Endodermal cell (in vitro differentiated cells): ENCODE results near the gene PPP1R16B. TPM values are rescaled to one million over a fixed set of nuclear protein-coding genes. Genes with fewer than 3 reads are reported as not detected.

ENCODE experiments used
- DNase-seq: peaks from one replicate; pipeline ENCODE4 v3.0.0-alpha.2; 2017
- H3K27ac ChIP-seq: 2 replicates; pipeline ENCODE4 v1.5.1; 2013; ENCODE audit warnings: mild to moderate bottlenecking, low read depth, low read length, moderate library complexity
- H3K27me3 ChIP-seq: 2 replicates; pipeline ENCODE4 v1.6.1; 2013; ENCODE audit warnings: mild to moderate bottlenecking, low read length, moderate library complexity; ENCODE audit not compliant: insufficient read depth, control insufficient read depth, poor library complexity, severe bottlenecking
- H3K36me3 ChIP-seq: 2 replicates; pipeline ENCODE4 v1.7.0; 2013; ENCODE audit warnings: mild to moderate bottlenecking, low read length, moderate library complexity; ENCODE audit not compliant: control insufficient read depth, insufficient read depth
- H3K4me1 ChIP-seq: one replicate; pipeline ENCODE4 v1.7.0; 2013; ENCODE audit warnings: low read length; ENCODE audit not compliant: control insufficient read depth, insufficient read depth
- H3K4me3 ChIP-seq: 2 replicates; pipeline ENCODE4 v1.5.1; 2013; ENCODE audit warnings: mild to moderate bottlenecking, low read length, moderate library complexity
- H3K9ac ChIP-seq: 2 replicates; pipeline ENCODE4 v1.6.1; 2013; ENCODE audit warnings: mild to moderate bottlenecking, low read length, moderate library complexity; ENCODE audit not compliant: poor library complexity, severe bottlenecking; ENCODE audit errors: extremely low read depth
- H3K9me3 ChIP-seq: 2 replicates; pipeline ENCODE4 v1.6.1; 2013; ENCODE audit warnings: mild to moderate bottlenecking, low read length, moderate library complexity; ENCODE audit not compliant: control insufficient read depth
- H3K27ac Mint-ChIP-seq: 2 replicates; pipeline ENCODE4 v1.8.0; 2020; ENCODE audit warnings: mixed read lengths
- H3K27me3 Mint-ChIP-seq: 2 replicates; pipeline ENCODE4 v1.8.0; 2021; ENCODE audit warnings: mild to moderate bottlenecking, mixed read lengths; ENCODE audit not compliant: insufficient read depth
- H3K36me3 Mint-ChIP-seq: 2 replicates; pipeline ENCODE4 v1.8.0; 2020; ENCODE audit warnings: low read depth, mixed read lengths
- H3K4me1 Mint-ChIP-seq: 2 replicates; pipeline ENCODE4 v1.8.0; 2020; ENCODE audit warnings: mixed read lengths
- H3K4me3 Mint-ChIP-seq: 2 replicates; pipeline ENCODE4 v1.8.0; 2020; ENCODE audit warnings: mild to moderate bottlenecking, moderate library complexity, mixed read lengths
- H3K9me3 Mint-ChIP-seq: 2 replicates; pipeline ENCODE4 v1.8.0; 2020; ENCODE audit warnings: mild to moderate bottlenecking, mixed read lengths
- WGBS, 2 experiments: methylation state at CpG; one replicate each; pipeline versions ENCODE4 v1.1.5 to v1.1.7; 2013; ENCODE audit warnings: missing lambda C conversion rate in 2 of 2, mixed read lengths in 1 of 2; ENCODE audit not compliant: insufficient coverage in 1 of 2, insufficient read length in 1 of 2; 5-methylcytosine and 5-hydroxymethylcytosine counted together
- total RNA-seq, 2 donors: library from RNA; stranded (reverse); fragmentation: NEBNext Ultra II Directional in 1 of 2; extraction: Animal tissue kit (Norgen Biotek cat#: 25700) in 1 of 2; gene quantifications; 2 replicates in 1 of 2; 3 replicates in 1 of 2; pipeline ENCODE4 v1.2.1, GENCODE V29; 2021
- TF ChIP-seq, protein P1 (sequence below): fragments of 200-600 bp; sonication (generic); conservative IDR thresholded peaks from 2 replicates; pipeline ENCODE4 v1.5.0; 2021; ENCODE audit warnings: antibody characterized with exemption, mild to moderate bottlenecking

The PPP1R16B gene
- total RNA-seq, 2 donors from 2014 or later = 6.7 to 15.3 TPM

DNA sequence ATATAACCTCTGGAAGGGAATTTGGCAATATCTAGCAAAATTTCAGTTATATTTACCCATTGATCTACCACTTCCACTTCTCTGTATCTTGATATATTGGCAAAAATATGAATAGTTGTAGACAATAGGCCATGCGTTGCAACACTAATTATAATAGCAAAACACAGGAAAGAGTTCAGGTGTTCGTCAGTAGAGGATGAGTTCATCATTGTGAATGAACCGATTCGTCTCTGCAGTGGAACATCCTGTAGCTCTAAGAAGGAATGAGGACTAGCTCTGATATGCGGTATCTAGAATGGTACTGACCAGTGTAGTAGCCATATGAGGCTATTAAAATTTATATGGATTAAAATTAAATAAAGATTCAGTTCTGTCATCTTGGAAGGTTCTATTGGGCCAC is 129.0 kb downstream of the PPP1R16B start:
- H3K4me1 Mint-ChIP-seq = peaks cover 4% of the 10 kb centered on the region
- H3K9ac ChIP-seq = no peak overlapping the region
- no peak overlapping the region for H3K27ac Mint-ChIP-seq
- H3K27me3 ChIP-seq = no peaks in the 10 kb centered on the region
- H3K36me3 ChIP-seq = peaks cover 29% of the 10 kb centered on the region
- no peak overlapping the region for H3K27ac ChIP-seq
- no peaks in the 10 kb centered on the region for H3K4me1 ChIP-seq
- no peak overlapping the region for H3K4me3 ChIP-seq
- H3K9me3 ChIP-seq = no peaks in the 10 kb centered on the region
- H3K4me3 Mint-ChIP-seq = no peak overlapping the region
- TF ChIP-seq, protein P1, sequence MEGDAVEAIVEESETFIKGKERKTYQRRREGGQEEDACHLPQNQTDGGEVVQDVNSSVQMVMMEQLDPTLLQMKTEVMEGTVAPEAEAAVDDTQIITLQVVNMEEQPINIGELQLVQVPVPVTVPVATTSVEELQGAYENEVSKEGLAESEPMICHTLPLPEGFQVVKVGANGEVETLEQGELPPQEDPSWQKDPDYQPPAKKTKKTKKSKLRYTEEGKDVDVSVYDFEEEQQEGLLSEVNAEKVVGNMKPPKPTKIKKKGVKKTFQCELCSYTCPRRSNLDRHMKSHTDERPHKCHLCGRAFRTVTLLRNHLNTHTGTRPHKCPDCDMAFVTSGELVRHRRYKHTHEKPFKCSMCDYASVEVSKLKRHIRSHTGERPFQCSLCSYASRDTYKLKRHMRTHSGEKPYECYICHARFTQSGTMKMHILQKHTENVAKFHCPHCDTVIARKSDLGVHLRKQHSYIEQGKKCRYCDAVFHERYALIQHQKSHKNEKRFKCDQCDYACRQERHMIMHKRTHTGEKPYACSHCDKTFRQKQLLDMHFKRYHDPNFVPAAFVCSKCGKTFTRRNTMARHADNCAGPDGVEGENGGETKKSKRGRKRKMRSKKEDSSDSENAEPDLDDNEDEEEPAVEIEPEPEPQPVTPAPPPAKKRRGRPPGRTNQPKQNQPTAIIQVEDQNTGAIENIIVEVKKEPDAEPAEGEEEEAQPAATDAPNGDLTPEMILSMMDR = no peak
- peaks cover 15% of the 10 kb centered on the region for H3K36me3 Mint-ChIP-seq
- no peaks in the 10 kb centered on the region for H3K27me3 Mint-ChIP-seq
- no peak for DNase-seq
- H3K9me3 Mint-ChIP-seq = no peaks in the 10 kb centered on the region
- 97 to 100% methylated on average over 4 to 5 of the region's 5 CpGs for WGBS, 2 experiments

DNA sequence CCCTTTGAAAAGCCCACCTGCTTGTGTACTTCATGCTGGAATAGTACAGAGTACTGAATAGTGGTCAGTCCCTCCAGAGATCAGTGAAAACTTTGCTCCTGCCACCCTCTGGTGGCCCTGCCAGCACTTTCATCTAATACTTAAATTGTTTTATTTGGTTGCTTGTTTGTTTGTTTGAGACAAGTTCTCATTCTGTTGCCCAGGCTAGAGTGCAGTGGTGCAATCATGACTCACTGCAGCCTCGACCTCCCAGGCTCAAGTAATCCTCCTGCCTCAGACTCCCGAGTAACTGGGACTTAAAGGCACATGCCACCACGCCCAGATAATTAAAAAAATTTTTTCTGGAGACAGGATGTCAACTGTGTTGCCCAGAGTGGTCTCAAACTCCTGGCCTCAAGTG is 129.8 kb downstream of the PPP1R16B start:
- no peak overlapping the region for H3K27ac Mint-ChIP-seq
- H3K9ac ChIP-seq = no peak overlapping the region
- H3K27me3 ChIP-seq = no peaks in the 10 kb centered on the region
- H3K27ac ChIP-seq = no peak overlapping the region
- H3K9me3 ChIP-seq = no peaks in the 10 kb centered on the region
- DNase-seq = no peak
- peaks cover 36% of the 10 kb centered on the region for H3K36me3 ChIP-seq
- WGBS, 2 experiments = 91 to 100% methylated on average over 3 of the region's 3 CpGs
- H3K27me3 Mint-ChIP-seq = no peaks in the 10 kb centered on the region
- TF ChIP-seq, protein P1 = peak; percentile 48
- no peaks in the 10 kb centered on the region for H3K4me1 ChIP-seq
- H3K4me3 ChIP-seq = no peak overlapping the region
- H3K4me3 Mint-ChIP-seq = no peak overlapping the region
- no peaks in the 10 kb centered on the region for H3K9me3 Mint-ChIP-seq
- peaks cover 19% of the 10 kb centered on the region for H3K36me3 Mint-ChIP-seq
- peaks cover 7% of the 10 kb centered on the region for H3K4me1 Mint-ChIP-seq

DNA sequence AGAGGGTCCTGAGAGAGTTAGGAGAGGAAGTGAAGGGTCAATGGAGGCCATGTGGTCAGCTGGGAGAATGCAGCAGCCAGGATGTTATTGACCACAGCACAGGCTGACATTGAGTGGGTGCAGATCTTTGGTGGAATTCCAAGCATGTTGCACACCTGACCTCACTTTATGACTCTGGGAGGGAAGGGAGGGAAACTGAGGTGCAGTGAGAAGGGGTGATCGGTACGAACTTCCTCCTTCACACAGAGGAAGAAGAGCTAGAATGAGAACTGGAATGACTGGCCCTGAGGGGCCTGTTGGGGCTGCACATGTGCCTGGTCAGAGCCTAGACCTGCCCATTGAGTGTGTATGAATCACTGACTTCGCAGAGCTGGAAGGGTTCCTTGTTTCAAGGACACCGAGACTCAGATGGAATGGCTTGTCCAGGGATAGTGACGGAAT is 130.5 kb downstream of the PPP1R16B start:
- Histone ChIP-seq H3K27ac (no peak overlapping the region), H3K4me3 (no peak overlapping the region)
- 91 to 93% methylated on average over 3 to 5 of the region's 5 CpGs for WGBS, 2 experiments

More for the DNA sequence above, 130.5 kb downstream of the PPP1R16B start:
- H3K36me3 Mint-ChIP-seq = peaks cover 19% of the 10 kb centered on the region
- DNase-seq = no peak
- TF ChIP-seq, protein P1 = peak; percentile 5
- H3K4me1 ChIP-seq = no peaks in the 10 kb centered on the region
- peaks cover 36% of the 10 kb centered on the region for H3K36me3 ChIP-seq
- H3K9me3 Mint-ChIP-seq = no peaks in the 10 kb centered on the region
- no peaks in the 10 kb centered on the region for H3K9me3 ChIP-seq
- no peaks in the 10 kb centered on the region for H3K27me3 Mint-ChIP-seq
- H3K27me3 ChIP-seq = no peaks in the 10 kb centered on the region
- H3K4me1 Mint-ChIP-seq = peaks cover 7% of the 10 kb centered on the region
- H3K4me3 Mint-ChIP-seq = no peak overlapping the region
- H3K27ac Mint-ChIP-seq = no peak overlapping the region
- H3K9ac ChIP-seq = no peak overlapping the region
